Ishikawa (cell line): ENCODE data around the gene CCSER1.

Experiments
- YY1 ChIP-seq: IDR thresholded peaks from 2 replicates; pipeline ENCODE4 v1.6.1; 2012; ENCODE audit warnings: low read depth
- TF ChIP-seq, protein P1 (sequence below): IDR thresholded peaks from 2 replicates; pipeline ENCODE4 v1.6.1; 2012

DNA sequence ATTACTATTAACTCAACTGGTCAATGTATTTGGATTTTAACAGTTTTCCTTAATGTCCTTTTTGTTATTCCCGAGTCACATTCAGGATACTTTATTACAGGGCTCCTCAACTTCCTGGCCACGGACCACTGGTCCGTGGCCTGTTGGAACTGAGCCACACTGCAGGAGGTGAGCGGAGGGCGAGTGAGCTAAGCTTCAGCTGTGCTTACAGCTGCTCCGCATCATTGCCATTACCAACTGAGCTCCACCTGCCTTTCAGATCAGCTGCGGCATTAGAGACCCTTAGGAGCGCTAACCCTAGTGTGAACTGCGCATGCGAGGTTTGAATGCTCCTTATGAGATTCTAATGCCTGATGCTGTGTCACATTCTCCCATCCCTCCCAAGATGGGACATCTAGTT, 591.7 kb downstream of the CCSER1 start:
- TF ChIP-seq YY1: no peak
- TF ChIP-seq, protein P1, sequence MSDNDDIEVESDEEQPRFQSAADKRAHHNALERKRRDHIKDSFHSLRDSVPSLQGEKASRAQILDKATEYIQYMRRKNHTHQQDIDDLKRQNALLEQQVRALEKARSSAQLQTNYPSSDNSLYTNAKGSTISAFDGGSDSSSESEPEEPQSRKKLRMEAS: 0 out of 2 replicates have a peak, but pooled peaks have one; percentile 15
